ENCODE measurements around the gene NBAS.

Gene NBAS

DNA sequence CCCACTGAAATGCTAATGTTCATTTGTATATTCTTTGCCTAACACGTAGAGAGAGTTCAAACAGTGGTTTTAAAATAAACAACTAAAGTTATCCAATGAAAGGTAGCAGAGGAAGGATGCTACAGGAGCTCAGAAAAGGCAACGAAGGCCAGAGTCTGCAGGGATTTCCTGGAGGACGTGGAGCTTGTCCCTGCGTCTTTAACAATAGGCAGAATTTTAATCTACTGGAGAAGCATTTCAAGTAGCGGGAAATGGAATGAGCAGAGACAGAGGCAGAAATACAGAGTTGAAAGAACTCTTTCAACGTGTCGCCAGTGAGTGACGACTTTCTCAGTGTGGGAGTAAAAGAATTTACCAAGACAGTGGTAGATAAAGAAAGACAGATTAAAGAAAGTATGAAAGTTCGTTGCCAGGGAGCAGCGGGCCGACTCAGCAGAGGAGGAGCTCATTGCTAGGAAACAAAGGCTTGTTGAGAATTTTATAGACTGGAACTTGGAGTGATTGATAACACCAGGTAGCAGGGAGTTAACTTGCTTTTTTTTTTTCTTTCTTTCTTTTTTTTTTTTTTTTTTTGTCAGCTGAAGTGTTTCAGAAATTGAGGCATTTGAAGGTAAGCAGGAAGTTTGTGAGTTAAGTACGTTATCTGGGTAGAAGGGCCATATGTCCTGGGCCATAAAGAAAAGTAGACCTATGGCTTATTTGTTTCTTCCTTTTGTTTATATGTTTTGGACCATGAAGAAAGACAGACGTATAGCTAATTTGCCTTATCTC, 625 bp upstream of the NBAS start:
- TF ChIP-seq, protein P1, sequence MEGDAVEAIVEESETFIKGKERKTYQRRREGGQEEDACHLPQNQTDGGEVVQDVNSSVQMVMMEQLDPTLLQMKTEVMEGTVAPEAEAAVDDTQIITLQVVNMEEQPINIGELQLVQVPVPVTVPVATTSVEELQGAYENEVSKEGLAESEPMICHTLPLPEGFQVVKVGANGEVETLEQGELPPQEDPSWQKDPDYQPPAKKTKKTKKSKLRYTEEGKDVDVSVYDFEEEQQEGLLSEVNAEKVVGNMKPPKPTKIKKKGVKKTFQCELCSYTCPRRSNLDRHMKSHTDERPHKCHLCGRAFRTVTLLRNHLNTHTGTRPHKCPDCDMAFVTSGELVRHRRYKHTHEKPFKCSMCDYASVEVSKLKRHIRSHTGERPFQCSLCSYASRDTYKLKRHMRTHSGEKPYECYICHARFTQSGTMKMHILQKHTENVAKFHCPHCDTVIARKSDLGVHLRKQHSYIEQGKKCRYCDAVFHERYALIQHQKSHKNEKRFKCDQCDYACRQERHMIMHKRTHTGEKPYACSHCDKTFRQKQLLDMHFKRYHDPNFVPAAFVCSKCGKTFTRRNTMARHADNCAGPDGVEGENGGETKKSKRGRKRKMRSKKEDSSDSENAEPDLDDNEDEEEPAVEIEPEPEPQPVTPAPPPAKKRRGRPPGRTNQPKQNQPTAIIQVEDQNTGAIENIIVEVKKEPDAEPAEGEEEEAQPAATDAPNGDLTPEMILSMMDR (IDR thresholded peaks at IDR 0.05; ENCODE audit: low read depth, low read length): no peak
- peak; percentile 71 for DNase-seq (ENCODE audit: low read depth, low spot score)
- peak overlapping the region; percentile 72 for H3K4me3 ChIP-seq (ENCODE audit: low read depth, low read length)
- in situ Hi-C loops (cut with HindIII; ENCODE audit: low sequenced_read_pairs): no loop called here

DNA sequence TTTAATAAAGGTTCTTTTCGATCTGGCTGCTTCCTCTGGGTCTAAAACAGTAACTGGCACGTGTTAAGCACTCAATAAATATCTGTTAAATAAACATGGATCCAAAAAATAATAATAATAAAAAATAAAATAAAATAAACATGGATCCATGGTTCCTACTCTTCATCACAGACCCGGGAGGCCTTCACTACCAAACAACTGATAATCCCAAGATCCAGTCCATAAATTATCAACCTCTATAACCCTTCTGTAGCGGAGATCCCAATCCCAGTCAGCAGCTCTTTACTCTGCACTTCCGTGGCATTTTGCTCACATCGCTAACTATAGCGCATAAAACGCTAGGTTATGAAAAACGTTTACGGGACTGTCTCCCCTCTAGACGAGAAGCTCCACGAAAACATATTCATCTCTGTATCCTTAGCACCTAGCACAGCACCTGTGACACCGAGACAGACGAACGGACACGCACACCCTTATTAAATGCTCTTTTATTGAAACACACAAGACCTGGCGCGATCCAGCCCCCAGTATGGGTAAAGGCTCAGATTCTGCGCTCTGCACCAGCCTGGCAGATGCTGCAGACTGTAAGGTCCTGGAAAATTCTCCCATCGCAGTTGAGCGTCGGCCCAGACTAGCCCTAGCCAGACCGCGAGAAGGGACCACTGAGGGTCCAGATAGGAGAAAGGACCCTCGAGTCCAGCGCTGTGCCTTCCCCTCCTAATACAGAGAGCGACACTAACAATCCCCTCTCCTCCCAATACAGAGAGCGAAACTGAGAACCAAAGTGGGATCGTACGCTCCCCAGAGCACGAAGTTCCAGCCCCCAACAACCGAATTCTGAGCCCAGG, 770 bp downstream of the NBAS start:
- H3K4me3 ChIP-seq (ENCODE audit: low read depth, low read length): peak overlapping the region; percentile 72
- DNase-seq (ENCODE audit: low read depth, low spot score): peak; percentile 39
- TF ChIP-seq, protein P1 (IDR thresholded peaks at IDR 0.05; ENCODE audit: low read depth, low read length): no peak
- in situ Hi-C loops (cut with HindIII; ENCODE audit: low sequenced_read_pairs): no loop called here

DNA sequence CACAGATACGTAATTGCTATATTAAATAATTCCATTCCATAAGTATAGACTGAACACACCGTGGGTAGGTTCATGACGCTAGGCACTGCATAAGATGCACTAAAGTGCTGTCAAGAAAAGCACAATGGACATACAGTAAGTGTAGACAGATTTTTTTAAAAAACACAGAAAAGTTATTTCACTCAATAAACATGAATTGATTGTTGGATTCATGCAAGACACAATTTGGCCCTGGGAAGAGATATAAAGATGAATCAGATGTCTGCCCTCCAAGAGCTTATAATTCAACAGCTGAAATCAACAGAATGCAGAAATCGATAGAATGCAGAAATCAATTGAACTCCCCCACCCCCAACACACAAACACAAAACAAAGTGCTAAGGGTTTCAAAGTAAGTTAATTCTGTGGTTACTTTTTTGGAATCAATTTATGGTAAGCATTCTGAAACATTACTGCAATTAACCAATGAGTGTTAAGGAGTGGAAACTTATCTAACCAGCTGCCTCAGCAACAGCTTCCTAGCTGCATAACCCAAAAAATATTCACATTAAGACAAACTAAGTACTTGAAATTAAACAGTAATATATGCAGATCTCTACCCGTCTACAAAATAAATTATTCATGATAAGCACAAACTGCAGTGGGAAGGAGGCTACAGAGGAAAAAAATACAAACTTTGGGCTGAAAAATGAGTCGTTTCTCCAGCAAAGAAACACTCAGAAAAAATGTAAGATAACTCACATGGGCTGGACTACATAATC, 1.6 kb downstream of the NBAS start:
- TF ChIP-seq, protein P1 (IDR thresholded peaks at IDR 0.05; ENCODE audit: low read depth, low read length): no peak
- in situ Hi-C loops (cut with HindIII; ENCODE audit: low sequenced_read_pairs): no loop called here
- peak overlapping the region; percentile 72 for H3K4me3 ChIP-seq (ENCODE audit: low read depth, low read length)
- no peak for DNase-seq (ENCODE audit: low read depth, low spot score)

DNA sequence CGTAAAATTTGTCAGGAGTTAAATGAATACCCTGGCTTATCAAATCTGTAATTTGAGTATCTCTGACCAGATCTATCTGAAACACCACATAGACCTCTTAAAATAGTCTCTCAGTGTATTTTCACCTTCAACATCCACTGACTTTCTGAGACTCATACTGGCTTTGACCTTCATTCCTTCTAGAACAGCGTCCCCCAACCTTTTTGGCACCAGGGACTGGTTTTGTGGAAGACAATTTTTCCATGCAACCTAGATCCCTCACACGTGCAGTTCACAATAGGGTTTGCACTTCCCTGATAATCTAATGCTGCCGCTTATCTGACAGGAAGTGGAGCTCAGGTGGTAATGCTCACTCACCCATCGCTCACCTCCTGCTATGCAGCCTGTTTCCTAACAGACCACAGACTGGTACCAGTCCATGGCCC, 3.2 kb downstream of the NBAS start:
- TF ChIP-seq, protein P1 (IDR thresholded peaks at IDR 0.05; ENCODE audit: low read depth, low read length): no peak
- DNase-seq (ENCODE audit: low read depth, low spot score): no peak
- H3K4me3 ChIP-seq (ENCODE audit: low read depth, low read length): no peak overlapping the region
- in situ Hi-C loops (cut with HindIII; ENCODE audit: low sequenced_read_pairs): no loop called here

DNA sequence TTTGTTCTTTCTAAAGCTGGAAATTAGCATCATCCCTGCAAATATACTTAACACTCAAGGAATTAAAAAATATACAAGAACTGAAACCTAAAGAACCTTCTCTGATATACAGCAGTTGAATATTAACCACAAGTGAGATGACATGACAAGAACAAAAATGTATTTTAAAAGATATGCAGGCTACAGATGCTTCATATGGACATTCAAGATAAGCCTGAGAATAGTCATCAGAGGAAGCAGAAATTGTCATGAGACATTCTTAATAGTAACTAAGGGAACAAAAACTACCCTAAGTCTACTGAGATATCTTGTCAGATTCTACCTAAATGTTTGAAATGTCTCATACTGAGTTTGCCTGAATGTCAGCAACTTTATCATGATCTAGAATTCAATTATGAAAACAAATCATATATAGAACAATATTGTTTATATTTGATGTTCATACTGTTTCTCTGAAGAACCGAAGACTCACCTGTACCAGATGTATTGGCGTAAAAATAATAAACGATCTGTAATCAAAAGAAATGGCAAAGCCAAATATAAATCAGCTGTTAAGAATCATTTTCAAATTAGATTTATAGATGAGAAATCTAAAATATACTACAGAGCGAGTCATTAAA, 4.7 kb downstream of the NBAS start:
- in situ Hi-C loops (cut with HindIII; ENCODE audit: low sequenced_read_pairs): no loop called here
- no peak overlapping the region for H3K4me3 ChIP-seq (ENCODE audit: low read depth, low read length)
- TF ChIP-seq, protein P1 (IDR thresholded peaks at IDR 0.05; ENCODE audit: low read depth, low read length): no peak
- no peak for DNase-seq (ENCODE audit: low read depth, low spot score)

DNA sequence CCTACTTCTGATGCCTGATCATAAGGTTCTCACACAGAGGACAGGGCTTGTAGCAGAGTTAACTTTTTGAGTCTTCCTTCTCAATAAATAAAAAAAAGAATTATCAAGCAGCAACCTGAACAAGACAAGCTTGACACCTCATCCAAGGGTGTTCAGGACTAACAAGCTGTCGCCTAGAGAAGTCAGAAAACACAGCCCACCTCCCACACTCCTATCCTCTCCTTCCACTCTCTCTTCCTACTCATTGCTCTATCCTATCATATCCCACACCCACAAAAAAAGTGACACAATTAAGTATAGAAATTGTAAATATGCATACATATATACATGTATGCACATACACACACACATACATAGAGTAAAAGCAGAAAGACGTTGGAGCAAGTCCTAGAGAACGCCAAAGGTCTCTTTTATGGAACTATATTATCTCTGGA, 5.4 kb downstream of the NBAS start:
- TF ChIP-seq, protein P1 (IDR thresholded peaks at IDR 0.05; ENCODE audit: low read depth, low read length): no peak
- DNase-seq (ENCODE audit: low read depth, low spot score): no peak
- H3K4me3 ChIP-seq (ENCODE audit: low read depth, low read length): no peak overlapping the region
- in situ Hi-C loops (cut with HindIII; ENCODE audit: low sequenced_read_pairs): no loop called here
